Thoracic aorta (tissue), 2 donors: ENCODE data around the gene TCF7L2. TPM values are rescaled to one million over a fixed set of nuclear protein-coding genes. Genes with fewer than 3 reads are reported as not detected.

Experiments
- ATAC-seq: fragments of 150-250 bp; one replicate; pipeline ENCODE4 v1.8.0; 2017; ENCODE audit warnings: low read depth; ENCODE audit not compliant: insufficient number of reproducible peaks, low FRiP score
- DNase-seq: peaks from one replicate; pipeline ENCODE4 v3.0.0-alpha.2; 2020; ENCODE audit warnings: low spot score
- H3K27ac ChIP-seq, 2 donors: fragments of 200-600 bp; sonication (generic); 1 replicate in 1 of 2; 2 replicates in 1 of 2; pipeline ENCODE4 v1.5.1; 2016; ENCODE audit warnings: mild to moderate bottlenecking in 2 of 2, moderate library complexity in 2 of 2
- H3K27me3 ChIP-seq: fragments of 200-600 bp; sonication (generic); replicated peaks from 2 replicates; pipeline ENCODE4 v1.6.0; 2016; ENCODE audit warnings: mild to moderate bottlenecking; ENCODE audit not compliant: insufficient read depth
- H3K36me3 ChIP-seq: fragments of 200-600 bp; sonication (generic); one replicate; pipeline ENCODE4 v1.5.1; 2016
- H3K4me1 ChIP-seq, 2 donors: fragments of 200-600 bp; sonication (generic); 1 replicate in 1 of 2; 2 replicates in 1 of 2; pipeline versions ENCODE4 v1.5.1 to v1.6.0; 2016; ENCODE audit warnings: low read depth in 2 of 2, mild to moderate bottlenecking in 1 of 2; ENCODE audit not compliant: control insufficient read depth in 1 of 2
- H3K4me3 ChIP-seq: fragments of 200-600 bp; sonication (generic); 2 replicates; pipeline ENCODE4 v1.5.1; 2016; ENCODE audit warnings: mild to moderate bottlenecking
- H3K9me3 ChIP-seq: fragments of 200-600 bp; sonication (generic); 2 replicates; pipeline ENCODE4 v1.5.1; 2016
- CTCF ChIP-seq: fragments of 200-600 bp; sonication (generic); IDR thresholded peaks from one replicate; pipeline ENCODE4 v1.5.1; 2019; ENCODE audit warnings: antibody characterized with exemption
- total RNA-seq, 2 donors: library from RNA; depleted of rRNA; stranded (reverse); fragments of >200 nt; gene quantifications; one replicate each; pipeline versions ENCODE4 v1.1.0 to v1.2.3, GENCODE V29; 2016

The TCF7L2 gene
- total RNA-seq, 2 donors from 2014 or later: 21.4 to 50.5 TPM

GRCh38 chr10:112915590-112916572 is 34.2 kb upstream of the TCF7L2 start:
- TF ChIP-seq CTCF: no peak
- H3K27ac ChIP-seq: no peak overlapping the region
- no peaks in the 10 kb centered on the region for H3K36me3 ChIP-seq
- DNase-seq: no peak
- ATAC-seq: no peak
- H3K4me1 ChIP-seq: no peaks in the 10 kb centered on the region
- no peaks in the 10 kb centered on the region for H3K9me3 ChIP-seq
- H3K27me3 ChIP-seq: no peaks in the 10 kb centered on the region
- H3K4me3 ChIP-seq: no peak overlapping the region

GRCh38 chr10:112917681-112918080 is 32.4 kb upstream of the TCF7L2 start:
- ATAC-seq (no peak), DNase-seq (no peak)
- Histone ChIP-seq H3K4me3 (no peak overlapping the region), H3K27ac (no peak overlapping the region), H3K36me3 (no peaks in the 10 kb centered on the region), H3K9me3 (no peaks in the 10 kb centered on the region), H3K4me1 (no peaks in the 10 kb centered on the region), H3K27me3 (no peaks in the 10 kb centered on the region)
- no peak for TF ChIP-seq CTCF

GRCh38 chr10:112918771-112919170 is 31.3 kb upstream of the TCF7L2 start:
- H3K27ac ChIP-seq: no peak overlapping the region
- H3K9me3 ChIP-seq: no peaks in the 10 kb centered on the region
- no peak for TF ChIP-seq CTCF
- no peak overlapping the region for H3K4me3 ChIP-seq
- no peaks in the 10 kb centered on the region for H3K36me3 ChIP-seq
- H3K4me1 ChIP-seq: no peaks in the 10 kb centered on the region
- ATAC-seq (no peak), DNase-seq (no peak)
- H3K27me3 ChIP-seq: no peaks in the 10 kb centered on the region

- H3K4me1 ChIP-seq: no peaks in the 10 kb centered on the region
- H3K27ac ChIP-seq: no peak overlapping the region
- no peak for ATAC-seq
- no peaks in the 10 kb centered on the region for H3K27me3 ChIP-seq
- TF ChIP-seq CTCF: no peak
- H3K36me3 ChIP-seq: no peaks in the 10 kb centered on the region
- H3K4me3 ChIP-seq: no peak overlapping the region
- no peaks in the 10 kb centered on the region for H3K9me3 ChIP-seq
- no peak for DNase-seq
These were observed 30.3 kb upstream of the TCF7L2 start for GRCh38 chr10:112919721-112920120.

GRCh38 chr10:112926906-112927688 is 22.9 kb upstream of the TCF7L2 start:
- DNase-seq (no peak), ATAC-seq (no peak)
- H3K36me3 ChIP-seq: no peaks in the 10 kb centered on the region
- no peaks in the 10 kb centered on the region for H3K27me3 ChIP-seq
- H3K4me1 ChIP-seq: peaks cover 0 to 4% of the 10 kb centered on the region in 2 donors
- peaks cover 5% of the 10 kb centered on the region for H3K9me3 ChIP-seq
- no peak overlapping the region for H3K4me3 ChIP-seq
- TF ChIP-seq CTCF: no peak
- H3K27ac ChIP-seq: no peak overlapping the region
